HG03175 (cell line): ENCODE measurements around the gene PEX10.

Source experiments
- ATAC-seq: cut with Tn5 transposase; IDR thresholded peaks from one replicate; pipeline ENCODE4 v1.9.1; 2021; ENCODE audit warnings: mild to moderate bottlenecking, moderate library complexity; ENCODE audit not compliant: unreplicated experiment

The PEX10 gene

DNA sequence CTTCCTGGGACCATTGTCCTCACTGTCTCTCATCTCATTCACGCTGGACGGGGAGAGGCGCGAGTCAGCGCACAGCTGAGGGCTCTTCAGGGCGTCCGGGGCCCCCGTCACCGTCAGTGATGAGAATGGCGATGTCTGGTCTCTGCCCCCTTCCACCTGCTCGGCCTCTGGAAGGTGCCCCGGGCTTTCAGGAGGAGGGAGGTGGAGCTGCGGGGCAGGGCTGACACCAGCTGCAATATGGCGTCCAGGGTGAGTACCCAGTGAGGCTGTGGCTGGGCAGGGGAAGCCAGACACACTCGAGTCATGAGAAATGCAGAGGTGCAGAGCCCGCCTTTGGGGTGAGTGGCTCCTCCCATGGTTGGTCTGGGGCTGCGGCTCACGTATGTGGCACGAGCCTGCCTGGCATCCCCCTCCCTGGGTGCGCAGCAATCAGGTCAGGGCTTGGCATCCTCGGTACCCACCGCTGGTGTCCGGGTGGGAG, 36.1 kb downstream of the PEX10 start:
- no peak for ATAC-seq

DNA sequence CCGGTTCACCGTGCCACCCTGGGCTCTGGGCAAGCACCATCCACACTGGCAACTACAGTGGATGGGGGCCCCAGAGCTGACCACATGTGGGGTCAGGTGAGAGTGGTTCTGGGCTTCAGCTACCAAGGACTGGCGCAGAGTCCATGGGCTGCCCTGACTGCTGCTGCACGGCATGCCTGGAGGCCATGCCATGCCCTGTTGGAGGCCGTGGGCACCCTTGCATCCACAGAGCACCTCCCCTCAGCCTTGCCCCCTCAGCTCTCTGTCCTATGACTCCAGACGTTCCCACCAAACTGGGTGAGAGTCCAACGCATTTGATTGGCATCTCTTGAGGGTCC, 36.5 kb downstream of the PEX10 start:
- no peak for ATAC-seq

DNA sequence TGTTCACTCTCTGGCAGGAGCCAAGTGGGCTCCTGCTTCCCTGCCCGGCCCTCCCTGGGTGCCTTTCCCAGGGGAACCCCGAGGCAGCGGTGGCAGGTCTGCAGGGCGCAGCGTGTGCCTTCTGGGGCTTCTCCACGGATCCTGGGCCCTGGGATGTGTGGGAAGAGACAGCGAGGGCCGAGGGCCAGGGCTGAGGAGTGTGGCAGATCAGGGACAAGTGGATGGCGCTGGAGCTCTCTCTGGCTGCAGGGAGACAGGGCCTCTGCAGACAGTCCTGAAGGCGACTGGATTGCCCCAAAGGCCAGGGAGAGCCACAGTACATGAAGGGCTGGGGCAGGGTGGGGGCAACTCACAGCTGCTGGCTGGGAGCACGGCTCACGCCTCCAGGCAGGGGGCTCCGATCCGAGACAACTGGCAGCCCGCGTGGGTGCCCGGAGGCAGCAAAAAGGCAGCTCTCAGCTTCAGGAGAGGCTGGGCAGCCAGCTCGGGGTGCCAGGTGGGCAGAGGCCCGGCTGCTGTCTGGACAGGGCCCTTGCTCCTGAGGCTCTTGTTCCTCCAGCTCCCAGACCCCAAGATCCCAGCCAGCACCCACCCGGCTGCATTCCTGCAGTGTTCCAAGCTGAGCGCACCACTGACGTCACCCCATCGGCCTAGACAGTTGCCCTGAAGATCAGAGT, 37.0 kb downstream of the PEX10 start:
- ATAC-seq = no peak

DNA sequence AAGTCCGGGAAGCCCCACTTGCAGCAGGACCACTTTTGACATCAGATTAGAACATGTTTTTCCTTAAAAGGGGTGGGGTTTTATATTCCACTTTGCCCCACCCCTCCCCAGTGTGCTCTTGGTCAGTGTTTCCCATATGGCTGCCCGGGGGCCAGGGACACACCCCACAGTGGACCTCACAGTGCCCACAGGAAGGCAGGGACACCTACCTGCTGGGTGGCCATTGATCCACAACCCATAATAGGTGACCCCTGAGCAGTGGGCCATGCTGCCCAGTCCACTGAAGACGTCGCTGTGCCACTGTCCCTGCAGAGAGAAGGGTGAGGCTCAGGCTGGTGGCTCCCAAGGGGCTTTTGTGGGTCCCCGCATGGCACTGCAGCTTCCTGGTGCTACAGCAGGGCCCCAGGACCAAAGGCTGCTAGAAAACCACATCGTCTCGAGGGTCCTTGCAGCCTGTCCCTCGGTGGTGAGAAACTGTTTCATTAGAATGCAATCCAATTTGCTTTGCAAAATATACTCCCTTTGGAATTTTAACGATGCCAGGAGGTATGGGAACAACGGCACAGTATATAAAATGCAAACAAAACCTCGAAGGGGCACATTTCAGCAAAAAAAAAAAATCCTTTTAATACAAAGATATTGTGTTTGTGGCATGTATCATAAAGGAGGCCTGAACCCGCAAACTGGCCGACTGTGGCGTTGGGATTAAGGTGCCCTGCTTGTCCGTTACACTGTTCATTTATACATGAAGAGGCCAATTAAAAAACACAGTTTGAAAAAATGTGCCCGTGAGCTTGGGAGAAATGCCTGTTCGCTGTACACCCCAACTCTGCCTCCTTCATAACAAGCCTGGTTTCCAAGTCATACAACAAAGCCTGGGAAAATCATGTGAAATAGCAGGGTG, 37.9 kb downstream of the PEX10 start:
- ATAC-seq = no peak

DNA sequence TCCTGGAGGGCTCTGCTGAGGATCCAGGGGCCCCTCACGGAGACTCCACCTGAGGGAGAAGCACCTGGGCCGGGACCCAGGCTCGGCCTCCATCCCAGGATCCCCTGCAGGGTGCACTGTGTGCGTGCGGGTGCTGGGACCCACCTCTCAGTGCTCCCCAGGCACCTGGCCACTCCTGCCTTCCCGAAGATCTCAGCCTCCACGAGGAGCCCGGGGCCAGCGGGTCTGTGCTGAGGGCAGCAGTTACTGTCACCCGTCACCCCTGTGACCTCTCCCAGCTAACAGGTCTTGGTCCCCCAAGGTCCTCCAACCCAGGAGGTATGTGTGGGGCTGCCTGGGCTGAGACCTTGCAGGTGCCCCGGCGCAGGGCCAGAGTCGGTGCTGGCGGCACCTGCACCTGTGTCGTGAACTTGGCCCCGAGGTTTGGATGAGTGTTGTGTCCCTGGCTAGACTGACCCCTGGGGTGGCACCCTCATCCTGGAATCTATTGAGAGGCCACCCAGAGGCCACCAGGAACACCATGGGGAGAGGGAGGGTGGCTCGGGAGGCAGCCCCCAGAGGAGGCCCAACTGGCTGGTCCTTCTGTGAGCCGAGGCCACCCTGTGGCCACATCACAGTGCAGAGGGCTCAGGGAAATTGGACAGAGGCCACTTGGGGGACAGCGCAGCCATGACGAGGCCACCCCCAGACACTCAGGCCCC, 38.7 kb downstream of the PEX10 start:
- ATAC-seq = no peak

DNA sequence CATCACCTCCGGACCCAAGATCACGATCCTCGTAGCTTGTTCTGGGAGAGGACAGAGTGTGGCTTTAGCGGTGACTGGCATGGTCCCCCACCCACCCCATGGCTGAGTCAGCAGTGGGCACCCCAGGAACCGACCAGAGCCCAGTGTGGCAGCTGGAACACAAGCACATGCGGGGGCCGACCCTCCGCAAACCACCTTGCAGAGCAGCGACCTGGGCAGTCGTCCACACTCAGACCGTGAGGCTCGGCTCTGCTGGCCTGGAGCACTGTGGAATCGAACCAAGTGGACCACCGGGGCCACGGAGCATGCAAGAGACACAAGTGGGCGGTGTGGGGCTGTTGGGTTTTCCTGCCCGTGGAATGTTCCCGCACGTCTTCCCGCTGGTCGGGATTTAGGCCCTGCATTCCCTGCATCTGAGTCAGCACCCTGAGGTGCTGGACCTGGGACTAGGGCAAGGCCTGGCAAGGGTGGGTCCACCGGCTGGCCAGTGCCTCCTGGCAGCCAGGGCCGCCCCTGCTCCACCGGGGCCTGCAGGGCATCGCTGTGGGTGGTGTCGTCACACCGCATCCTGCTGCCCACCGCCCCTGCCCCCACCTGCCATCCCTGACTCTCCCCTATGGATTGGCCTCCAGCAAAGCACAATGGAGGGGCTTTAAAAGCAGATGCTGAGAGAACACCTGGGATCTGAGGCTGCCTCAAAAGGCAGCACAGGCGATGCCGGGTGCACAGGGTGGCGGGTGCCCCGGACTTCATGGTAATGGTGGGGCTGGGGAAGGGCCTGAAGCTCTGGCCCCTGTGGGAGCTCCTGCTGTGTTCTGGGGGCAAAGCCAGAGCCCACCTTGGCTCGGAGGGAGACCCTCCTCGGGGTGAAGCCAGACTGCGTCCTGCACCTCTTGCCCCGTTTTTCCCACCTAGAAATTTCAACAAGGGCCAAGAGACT, 39.5 kb downstream of the PEX10 start:
- ATAC-seq = no peak

DNA sequence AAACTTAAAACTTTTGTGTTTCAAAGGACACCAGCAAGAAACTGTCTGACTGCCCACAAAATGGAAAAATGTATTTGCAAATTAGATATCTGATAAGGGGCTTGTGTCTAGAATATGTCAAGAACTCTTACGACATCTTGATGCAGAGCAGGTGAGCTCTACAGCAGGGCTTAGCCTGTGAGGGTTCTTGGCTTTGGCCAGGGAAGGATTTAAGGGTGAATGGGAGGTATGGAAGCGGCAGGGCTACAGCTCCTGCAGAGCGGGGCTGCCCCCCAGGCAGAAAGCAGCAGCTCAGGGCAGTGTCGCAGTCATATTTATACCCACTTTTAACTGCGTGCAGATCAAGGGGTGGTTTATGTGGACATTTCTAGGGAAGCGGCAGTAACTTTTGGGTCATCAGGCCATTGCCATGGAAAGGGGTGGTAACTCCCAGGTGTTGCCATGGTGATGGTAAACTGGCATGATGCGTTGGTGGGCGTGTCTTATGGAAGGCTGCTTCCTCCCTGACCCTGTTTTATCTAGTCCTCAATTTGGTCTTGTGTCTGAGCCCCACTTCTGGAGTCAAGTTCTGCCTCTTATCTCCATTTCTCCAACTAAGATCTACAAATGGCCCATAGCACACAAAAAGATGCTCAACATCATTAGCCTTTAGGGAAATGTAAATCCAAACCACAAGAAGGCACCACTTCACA, 44.2 kb downstream of the PEX10 start:
- ATAC-seq = no peak

DNA sequence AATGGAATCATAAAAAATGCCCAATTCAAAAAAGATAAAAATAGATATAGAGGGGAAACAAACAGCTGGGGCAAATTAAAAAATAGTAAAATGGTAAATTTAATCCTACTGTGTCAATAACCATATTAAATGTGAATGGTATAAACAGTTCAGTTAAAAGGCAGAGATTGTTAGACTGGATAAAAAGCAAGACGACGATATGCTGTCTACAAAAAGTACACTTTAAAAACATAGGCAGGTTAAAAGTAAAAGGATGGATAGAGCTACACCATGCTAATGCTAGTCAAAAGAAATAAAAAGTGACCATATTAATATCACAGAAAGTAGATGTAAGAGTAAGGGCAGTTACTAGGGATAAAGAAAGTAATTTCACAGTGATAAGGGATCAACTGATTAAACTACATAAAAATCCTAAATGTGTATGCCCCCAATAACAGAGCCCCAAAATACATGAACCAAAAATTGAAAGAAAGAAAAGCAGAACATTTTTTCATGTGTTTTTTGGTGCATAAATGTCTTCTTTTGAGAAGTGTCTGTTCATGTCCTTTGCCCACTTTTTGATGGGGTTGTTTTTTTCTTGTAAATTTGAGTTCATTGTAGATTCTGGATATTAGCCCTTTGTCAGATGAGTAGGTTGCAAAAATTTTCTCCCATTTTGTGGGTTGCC, 48.4 kb downstream of the PEX10 start:
- ATAC-seq = no peak

DNA sequence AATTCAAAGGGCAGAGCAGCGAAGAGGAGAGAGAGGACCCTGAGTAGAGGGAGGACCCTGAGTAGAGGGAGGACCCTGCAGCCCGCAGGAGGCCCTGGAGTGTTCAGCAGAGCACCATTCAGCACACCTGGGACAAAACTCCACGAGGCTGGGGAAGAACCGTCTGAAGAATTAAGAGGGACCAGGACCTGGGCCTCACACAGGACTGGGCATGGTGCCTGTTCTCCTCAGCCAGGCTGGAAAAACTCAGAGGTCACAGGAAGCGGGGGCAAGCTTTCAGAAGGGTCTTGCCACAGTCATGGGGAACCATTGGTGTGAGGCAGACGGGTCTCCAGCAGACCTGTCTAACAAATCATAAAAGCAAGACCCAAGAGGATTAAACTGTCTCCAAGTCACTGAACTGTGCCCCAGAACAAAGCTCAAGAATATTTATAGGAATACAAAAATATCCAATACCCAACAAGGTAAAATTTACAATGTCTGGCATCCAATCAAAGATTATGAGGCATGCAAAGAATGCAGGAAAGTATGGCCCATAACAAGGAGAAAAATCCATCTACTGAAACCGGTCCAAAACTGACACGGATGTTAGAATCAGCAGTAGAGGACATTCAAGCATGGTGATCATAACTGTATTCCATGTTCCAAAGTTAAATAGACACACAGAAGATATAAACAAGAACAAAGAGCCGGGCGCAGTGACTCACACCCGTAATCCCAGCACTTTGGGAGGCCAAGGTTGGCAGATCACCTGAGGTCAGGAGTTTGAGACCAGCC, 51.6 kb downstream of the PEX10 start:
- no peak for ATAC-seq

DNA sequence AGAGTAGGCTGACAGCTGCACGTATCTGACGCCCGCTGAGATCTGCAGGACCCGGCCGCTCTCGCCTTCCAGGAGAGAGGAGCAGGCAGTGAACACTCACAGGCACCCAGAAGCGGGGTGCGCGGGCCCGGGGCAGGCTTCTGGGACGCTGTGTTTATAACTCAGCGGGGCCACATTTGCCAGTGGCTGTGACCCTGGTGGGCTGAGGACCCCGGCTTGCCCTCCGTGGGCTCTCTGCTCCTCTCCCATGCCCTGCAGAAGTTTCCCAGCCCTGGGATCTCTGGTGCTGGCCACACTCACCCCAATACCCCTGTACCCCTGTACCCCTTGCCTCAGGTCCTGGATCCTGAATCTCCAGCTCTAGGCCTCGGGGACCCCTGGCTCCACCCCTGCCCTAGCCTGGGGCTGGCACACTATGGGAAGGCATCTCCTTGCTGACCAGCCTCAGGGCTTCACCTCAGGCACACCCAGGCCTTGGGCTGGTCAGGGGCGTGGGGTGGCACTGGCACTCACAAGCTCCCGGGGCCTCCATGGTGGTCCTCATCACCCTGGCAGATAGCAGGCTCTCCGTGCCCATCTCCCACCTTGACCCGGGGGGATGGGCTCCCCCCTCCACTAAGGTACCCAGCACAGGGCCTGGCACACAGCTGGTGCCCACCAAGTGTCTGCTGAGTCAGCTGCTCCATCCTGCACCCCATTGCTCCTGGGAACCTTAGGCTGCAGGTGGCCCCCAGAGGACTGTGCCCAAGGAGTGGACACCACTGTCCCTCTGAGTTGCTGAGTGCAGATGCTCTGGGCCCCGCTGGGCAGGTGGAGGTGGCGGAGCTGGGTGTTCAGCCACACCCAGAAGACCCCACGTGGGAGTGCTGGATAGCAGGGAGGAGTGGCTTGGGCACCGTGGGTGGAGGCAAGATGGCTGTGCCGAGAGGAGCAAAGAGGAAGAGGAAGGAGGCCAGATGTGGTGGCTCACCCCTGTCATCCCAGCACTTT, 53.4 kb downstream of the PEX10 start:
- no peak for ATAC-seq

DNA sequence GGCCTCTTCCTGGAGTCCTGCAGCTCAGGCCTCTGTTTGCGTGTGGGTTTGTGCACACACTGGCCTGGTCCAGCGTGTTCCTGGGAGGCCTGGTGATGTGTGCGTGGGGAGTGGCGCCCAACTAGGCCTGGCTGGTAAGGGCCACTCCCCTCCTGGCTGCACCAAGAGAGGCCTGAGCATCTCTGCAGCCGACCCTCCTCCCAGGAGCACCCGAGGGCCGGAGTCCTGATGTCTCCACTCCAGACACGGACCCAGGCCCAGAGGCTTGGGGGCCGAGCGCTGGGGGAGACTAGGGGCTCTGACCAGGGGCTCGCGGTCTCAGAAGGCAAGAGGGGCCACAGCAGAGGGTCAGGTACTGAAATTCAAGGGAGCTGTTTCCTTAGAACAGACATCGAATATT, 54.3 kb downstream of the PEX10 start:
- no peak for ATAC-seq

DNA sequence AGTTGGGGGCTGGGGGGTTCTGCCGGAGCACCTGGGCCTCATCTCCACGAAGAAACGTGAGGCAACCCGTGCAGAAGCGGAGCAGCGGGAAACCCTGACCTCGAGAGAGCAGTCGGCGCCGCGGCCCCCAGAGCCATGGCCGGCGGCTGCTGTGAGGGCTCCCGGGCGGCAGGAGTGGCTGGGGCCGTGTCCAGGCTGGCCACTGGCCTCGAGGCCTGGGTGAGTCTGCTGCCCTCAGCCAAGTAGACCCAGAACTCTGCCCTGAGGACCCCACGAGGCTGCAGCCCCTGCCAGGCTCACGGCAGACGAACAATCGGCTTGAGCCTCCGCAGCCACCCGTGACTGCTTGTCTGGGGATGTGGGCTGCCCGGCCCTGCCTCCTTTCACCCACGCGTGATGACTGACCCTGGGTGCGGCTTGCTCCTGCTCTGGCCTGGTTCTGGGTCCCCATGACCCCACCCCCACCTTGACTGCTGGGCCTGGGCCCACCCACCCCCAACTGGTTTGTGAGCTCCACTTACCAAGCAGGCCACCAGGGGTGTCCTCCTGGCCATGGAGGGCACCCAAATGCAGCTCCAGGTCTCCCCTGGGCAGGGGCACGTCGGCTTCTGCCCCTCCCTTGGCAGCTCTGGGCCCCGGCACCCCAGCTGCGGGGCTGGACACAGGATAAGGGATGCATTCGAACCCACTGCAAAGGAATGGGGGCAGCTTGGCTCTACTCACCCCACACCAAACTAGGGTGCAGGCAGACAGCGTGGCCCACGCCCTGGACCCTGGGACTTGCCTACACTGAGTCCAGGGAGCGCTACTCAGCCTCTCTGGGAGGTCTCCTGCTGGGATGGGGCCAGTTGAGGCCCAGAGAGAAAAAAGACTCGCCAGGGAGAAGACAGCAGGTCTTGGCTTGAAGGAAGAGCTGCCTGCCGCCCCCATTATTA, 55.2 kb downstream of the PEX10 start:
- ATAC-seq = no peak

DNA sequence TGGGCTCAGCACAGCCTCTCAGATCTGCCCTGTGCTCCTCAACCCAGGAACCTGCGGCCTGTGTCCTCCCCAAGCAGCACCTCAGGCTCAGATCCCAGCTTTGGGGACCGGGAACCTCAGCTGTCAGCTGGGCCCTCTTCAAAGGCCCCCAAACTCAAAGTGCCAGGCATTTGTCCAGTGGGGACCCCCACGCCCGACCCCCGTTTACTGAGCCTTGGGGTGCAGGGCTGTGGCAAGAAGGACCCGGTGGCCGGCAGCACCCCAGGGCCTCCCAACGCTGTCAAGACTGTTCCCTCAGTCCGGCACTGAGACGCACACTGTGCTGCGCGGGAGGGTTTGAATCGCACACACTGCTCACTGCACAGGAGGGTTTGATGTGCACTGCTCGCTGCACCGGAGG, 56.0 kb downstream of the PEX10 start:
- ATAC-seq = no peak

DNA sequence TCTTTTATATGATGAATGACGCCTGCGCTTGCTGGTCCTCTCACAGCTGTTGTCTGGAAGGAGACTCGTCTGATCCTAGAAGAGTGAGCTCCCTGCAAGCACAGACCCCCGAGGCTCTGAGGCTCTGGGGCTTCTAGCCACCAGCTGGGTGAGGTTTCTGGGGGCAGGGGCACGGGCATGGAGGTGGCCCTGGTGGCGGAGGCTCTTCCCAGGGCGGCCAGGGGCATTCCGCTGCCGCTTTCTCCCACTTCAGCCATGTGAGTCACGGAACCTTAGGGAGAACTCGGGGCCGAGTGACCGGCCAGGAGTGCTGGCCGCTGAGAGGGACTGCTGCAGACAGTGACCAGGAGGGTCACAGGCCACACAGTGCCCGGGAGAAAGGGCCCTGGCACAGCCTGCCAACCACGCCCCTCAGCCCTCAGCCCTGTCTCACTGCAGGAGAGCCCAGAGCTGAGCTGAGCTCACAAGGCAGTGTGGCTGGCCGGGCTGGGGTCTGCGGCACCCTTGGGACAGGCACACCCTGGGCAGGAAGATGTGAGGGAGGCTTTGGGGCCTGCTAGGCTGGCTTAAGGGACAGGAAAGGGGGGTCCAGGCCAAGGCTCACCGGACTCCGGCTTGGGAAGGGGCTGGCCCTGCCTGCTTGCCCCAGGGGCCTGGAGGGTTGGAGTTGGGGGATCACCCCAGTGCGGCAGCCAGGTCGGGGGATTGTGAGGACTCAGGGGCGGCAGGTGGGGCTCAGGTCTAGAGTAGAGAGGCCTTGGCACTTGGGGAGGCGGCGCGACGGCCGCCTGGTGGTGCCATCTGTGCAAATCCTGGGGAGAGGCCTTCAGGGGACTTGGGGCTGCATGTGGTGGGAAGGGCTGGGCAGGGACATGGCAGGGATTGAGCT, 56.7 kb downstream of the PEX10 start:
- ATAC-seq = no peak
